SH-SY5Y (cell line): ENCODE data around the gene EPAS1.

ENCODE experiments used
- GATA2 ChIP-seq: IDR thresholded peaks from 2 replicates; pipeline ENCODE4 v1.6.1; 2011; ENCODE audit warnings: mild to moderate bottlenecking, low read depth, low read length
- GATA3 ChIP-seq: IDR thresholded peaks from 2 replicates; pipeline ENCODE4 v1.6.1; 2011; ENCODE audit warnings: low read depth, mild to moderate bottlenecking, low read length, moderate library complexity

EPAS1 gene

DNA sequence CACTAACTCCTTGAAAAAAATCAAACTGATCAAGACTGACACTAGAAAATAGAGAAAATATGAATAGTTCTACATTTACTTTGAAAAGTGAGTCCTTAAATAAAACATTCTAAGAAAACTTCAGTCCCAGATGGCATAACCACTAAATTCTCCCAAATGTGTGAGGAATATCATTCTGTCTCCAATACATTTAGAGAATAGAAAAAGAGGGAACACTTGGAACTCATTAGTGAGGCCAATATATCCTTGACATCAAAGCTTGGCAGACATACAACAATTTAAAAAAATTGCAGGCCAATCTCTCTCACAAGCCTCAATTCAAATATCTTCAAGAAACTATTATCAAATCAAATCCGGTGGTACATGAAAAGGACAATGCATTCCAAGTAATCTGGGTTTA lies 102.8 kb downstream of the EPAS1 start:
- no peak for TF ChIP-seq GATA3
- no peak for TF ChIP-seq GATA2

DNA sequence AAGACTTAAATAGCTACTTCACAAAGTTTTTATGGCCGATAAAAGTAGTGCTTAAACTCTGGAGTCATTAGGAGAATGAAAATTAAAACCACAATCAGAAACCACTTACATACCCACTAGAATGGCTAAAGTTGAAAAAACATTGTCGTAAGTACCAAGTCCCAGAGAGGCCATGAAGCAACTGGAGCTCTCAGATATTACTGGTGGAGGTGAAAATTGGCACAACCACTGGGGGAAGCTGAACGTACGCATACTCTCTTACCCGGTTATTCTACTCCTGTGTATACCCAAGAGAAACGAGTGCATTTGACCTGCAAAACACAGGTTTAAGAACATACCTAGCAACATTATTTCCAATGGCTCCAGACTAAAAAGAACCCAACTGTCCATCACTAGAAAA lies 105.7 kb downstream of the EPAS1 start:
- no peak for TF ChIP-seq GATA3
- no peak for TF ChIP-seq GATA2

- TF ChIP-seq GATA2 (no peak), GATA3 (no peak)
Observed at GRCh38 chr2:46404181-46404759, 107.1 kb downstream of the EPAS1 start.

GRCh38 chr2:46407852-46408455 lies 110.7 kb downstream of the EPAS1 start:
- TF ChIP-seq GATA2 (no peak), GATA3 (no peak)

DNA sequence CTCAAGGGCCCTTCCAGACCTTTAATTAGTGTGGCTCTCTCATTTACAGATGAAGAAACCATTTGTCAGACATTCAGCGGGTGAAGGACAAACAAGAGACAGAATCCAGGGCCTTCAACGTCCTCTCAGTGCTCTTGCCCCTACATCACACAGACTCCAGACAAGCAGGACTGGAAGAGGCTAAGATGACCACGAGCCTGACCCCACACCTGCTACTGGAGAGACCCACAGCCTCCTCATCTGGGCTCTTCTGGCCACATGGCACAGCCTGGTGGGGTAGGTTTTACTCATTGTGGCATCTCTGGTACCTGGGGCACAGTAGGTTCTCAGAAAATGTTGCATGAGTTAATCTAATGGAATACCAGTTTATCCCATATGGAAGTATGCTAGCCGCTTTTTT lies 112.5 kb downstream of the EPAS1 start:
- TF ChIP-seq GATA2, result no peak
- no peak for TF ChIP-seq GATA3

GRCh38 chr2:46410273-46411244 lies 113.4 kb downstream of the EPAS1 start:
- no peak for TF ChIP-seq GATA2

GRCh38 chr2:46411245-46411641 lies 114.0 kb downstream of the EPAS1 start:
- TF ChIP-seq GATA2 (no peak), GATA3 (no peak)

GRCh38 chr2:46411985-46412384 lies 114.8 kb downstream of the EPAS1 start:
- TF ChIP-seq GATA3 (no peak), GATA2 (no peak)

DNA sequence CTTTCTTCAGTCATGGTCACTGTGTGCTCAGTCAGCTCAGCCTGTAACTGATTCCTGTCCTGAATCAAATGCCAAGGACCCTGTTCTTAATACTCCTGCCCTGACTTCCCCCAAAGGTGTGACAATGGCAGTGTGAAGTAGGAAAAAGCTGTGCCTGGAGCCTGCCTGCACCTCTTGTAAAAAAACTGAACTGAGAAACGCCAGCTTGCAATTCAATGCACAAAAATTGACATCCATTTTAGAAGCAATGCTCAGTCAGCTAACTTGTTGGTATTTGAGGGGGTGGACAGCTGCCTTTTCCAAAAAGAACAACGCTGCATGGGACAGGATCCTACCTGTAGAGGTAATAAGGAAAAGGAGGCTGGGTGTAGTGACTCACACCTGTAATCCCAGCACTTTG lies 115.9 kb downstream of the EPAS1 start:
- TF ChIP-seq GATA3, result no peak
- no peak for TF ChIP-seq GATA2

- no peak for TF ChIP-seq GATA3
- TF ChIP-seq GATA2, result no peak
Observed at GRCh38 chr2:46413631-46414030, 116.4 kb downstream of the EPAS1 start.

DNA sequence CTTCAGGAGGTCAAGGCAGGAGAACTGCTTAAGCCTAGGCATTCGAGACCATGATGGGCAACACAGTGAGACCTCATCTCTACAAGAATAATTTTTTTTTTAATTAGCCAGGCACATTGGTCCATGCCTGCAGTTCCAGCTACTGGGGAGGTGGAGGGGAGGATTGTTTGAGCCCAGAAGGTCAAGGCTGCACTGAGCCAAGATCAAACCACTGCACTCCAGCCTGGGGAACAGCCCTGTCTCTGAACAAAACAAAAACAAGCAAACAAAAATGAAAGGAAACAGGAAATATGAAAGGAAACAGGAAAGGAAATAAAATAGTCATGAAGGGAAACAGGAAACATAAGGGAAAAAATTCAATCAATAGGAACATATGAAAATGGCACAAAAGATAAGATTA lies 117.5 kb downstream of the EPAS1 start:
- TF ChIP-seq GATA2, result no peak
- TF ChIP-seq GATA3, result no peak

DNA sequence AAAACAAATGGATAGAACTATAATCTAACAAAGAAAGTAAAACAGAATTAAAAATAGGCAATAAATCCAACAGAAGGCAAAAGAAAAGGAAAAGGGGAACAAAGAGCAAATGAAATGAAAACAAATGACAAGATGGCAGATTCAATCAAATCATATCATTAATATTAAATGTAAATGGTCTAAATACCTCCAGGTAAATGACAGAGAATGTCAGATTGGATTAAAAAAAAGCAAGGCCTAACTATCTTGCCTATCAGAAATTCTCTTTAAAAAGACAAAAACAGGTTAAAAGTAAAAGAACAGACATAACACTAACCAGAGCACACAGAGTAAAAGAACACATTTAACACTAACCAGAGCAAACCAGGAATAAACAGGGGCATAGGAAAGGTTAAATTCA lies 119.1 kb downstream of the EPAS1 start:
- no peak for TF ChIP-seq GATA2
- TF ChIP-seq GATA3, result no peak

DNA sequence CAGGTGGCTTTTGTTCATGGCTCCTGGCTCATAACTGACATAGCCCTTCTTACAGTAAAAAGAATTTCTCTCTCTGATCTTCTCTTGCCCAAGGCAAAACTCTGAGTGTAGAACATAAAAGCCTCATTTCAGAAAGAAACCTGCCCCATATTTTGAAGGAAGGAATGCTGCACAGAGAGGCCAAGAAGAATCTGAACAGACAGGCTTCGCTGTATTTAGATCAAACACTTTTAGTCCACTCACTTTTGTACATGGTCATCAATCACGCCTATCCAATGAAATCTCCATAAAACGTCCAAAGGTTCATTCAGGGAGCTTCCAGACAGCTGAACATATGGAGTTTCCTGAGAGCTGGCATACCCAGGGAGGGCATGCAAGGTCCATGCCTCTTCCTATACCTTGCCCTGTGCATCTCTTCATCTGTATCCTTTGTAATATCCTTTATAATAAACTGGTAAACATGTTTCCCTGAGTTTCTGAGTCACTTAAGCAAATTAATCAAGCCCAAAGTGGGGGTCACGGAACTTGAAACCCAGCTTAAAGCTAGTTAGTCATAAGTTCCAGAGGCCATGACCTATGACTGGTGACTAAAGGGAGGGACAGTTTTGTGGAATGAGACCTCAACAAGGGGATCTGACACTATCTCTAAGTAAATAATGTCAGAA lies 119.7 kb downstream of the EPAS1 start:
- TF ChIP-seq GATA3 (no peak), GATA2 (no peak)

DNA sequence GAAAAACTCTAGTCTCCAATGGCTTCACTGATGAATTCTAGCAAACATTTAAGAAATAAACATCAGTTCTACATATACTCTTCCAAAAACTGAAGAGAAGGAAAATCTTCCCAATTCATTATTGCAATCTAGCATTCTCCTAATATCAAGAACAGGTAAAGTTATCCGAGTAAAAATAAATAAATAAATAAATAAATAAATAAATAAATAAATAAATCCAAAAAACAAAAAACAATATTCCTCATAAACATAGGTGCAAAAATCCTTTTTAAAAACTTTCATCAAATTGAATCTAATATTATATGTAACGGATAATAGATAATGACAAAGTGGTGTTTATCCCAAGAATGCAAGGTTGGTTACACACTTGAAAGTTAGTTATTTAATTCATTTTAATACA lies 123.7 kb downstream of the EPAS1 start:
- no peak for TF ChIP-seq GATA2
- TF ChIP-seq GATA3, result no peak
